Muscle of arm (tissue), 12 donors: Measurements from ENCODE around the gene ZNF41. TPM values are rescaled to one million over a fixed set of nuclear protein-coding genes. Genes with fewer than 3 reads are reported as not detected.

Experiments used
- DNase-seq: peaks from one replicate; pipeline ENCODE4 v3.0.0-alpha.2; 2013
- polyA plus RNA-seq, 12 donors: library from polyadenylated mRNA; unstranded; fragments of 120-200 nt; gene quantifications; one replicate each; pipeline ENCODE4 v1.2.1, GENCODE V29; 2013; ENCODE audit not compliant: insufficient read length in 12 of 12

ZNF41 gene
- polyA plus RNA-seq, 12 donors = 4.7 to 15.1 (median 12.0) TPM; not detected in 1

DNA sequence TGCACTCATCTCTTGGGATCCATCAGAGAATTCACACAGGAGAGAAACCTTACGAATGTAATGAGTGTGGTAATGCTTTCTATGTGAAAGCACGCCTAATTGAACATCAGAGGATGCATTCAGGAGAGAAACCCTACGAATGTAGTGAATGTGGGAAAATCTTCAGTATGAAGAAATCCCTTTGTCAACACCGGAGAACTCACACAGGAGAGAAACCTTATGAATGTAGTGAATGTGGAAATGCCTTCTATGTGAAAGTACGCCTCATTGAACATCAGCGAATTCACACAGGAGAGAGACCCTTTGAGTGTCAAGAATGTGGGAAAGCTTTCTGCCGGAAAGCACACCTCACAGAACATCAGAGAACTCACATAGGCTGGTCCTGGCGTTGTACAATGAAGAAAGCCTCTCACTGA is 69.8 kb downstream of the ZNF41 start:
- DNase-seq = no peak

Other genes with a start within 250 kb of the ZNF41 start
- under 1 TPM in 10 of 12 donors, not detected in 2; 0.16 to 0.58 (median 0.37) TPM for gene ZNF157, start 112.6 kb downstream of the ZNF41 start, polyA plus RNA-seq
- gene ARAF, start 78.0 kb upstream of the ZNF41 start, polyA plus RNA-seq = 10 to 100 TPM in 11 of 12 donors, not detected in 1; 33.9 to 52.5 (median 44.3) TPM
- 100 to 1,000 TPM in 11 of 12 donors, not detected in 1; 101 to 174 (median 134) TPM for gene TIMP1, start 99.2 kb upstream of the ZNF41 start, polyA plus RNA-seq
- gene SYN1, start 136.6 kb upstream of the ZNF41 start, polyA plus RNA-seq = 10 to 100 TPM in 6 of 12 donors, 1 to 10 TPM in 5, not detected in 1; 5.6 to 15.4 (median 10.3) TPM
- gene CFP, start 146.7 kb upstream of the ZNF41 start, polyA plus RNA-seq = 1 to 10 TPM in 10 of 12 donors, not detected in 2; 1.3 to 6.2 (median 2.3) TPM
- 10 to 100 TPM in 11 of 12 donors, not detected in 1; 19.7 to 26.3 (median 23.5) TPM for gene ELK1, start 167.3 kb upstream of the ZNF41 start, polyA plus RNA-seq
- gene UXT, start 176.0 kb upstream of the ZNF41 start, polyA plus RNA-seq = 10 to 100 TPM in 11 of 12 donors, not detected in 1; 69.0 to 97.6 (median 87.6) TPM